Measurements from ENCODE around the gene NIM1K.

Gene NIM1K

DNA sequence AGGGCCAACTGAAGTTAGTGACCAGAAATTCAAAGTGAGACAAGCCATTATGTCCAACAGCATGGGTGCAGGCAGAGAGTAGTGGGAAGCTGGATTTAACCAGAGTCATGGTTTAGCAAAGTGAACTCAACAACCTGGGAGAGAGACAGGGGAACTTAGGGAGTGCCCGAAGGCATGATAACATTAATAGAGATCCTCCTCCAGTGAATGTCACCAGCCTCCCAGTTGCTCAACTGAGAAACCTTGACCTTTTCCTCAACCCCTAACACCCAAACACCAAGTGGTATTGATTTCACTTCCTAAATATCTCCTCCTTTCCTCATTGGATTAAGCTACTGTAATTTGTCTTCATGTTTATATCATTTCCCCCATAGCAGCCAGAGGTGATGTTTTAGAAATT, 78.6 kb downstream of the NIM1K start:
- Histone ChIP-seq H3K4me3 (no peak overlapping the region), H3K27ac (no peak overlapping the region)

GRCh38 chr5:43273552-43273951, 81.5 kb downstream of the NIM1K start:
- Histone ChIP-seq H3K27ac (peak overlapping the region in 1 of 21 experiments; percentile 0), H3K4me3 (no peak overlapping the region)

DNA sequence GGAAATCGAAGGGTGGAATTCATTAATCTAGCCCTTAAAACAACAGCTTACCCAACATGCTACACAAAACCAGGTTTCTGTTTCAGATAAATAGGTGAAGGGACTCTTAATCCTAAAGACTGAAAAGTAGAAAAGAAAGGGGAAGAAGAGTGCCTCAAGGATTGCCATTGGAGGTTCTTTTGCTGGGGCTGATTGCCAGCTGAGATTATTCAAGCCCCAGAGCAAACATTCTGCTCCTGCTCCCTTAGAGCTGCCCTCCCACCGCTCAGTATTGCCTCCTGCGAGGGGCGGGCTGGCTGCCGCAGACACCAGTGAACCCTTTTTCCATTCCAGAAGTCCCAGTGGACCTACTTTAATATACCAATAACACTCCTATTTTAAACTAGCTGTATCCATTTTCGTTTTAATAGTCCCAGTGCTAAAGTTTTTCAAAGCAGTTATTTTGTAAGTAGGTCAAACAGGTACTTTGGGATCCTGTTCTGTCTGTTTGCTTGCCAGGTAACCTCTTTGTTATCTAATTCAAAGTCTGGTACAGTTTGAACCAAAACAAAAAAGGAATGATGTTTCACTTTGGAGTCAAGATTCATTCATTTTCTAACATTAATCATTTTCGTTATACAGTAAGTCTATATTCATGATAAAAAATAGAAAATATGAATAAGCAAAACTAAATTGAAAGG, 82.5 kb downstream of the NIM1K start:
- Histone ChIP-seq H3K4me3 (no peak overlapping the region), H3K27ac (peak overlapping the region in 2 of 21 experiments; percentile 0 to 5)

DNA sequence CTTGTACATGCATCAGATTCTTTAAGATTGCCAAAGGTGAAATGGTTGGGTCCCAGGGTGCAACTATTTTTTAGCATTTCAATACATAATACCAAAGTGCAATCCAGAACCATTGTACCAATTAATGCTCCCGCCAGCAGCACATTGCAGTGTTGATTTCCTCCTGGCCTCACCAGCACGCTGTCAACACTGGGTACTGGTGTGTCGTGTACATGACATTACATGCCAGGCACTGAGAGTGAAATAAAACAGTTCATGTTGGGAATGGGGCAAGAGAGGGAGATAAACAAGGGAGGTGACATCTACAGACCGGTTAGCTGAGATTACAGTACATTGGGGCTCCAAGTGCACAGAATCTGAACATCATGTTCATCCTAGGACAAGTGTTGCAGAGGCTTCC, 83.4 kb downstream of the NIM1K start:
- Histone ChIP-seq H3K27ac (no peak overlapping the region), H3K4me3 (no peak overlapping the region)

- no peak overlapping the region for H3K27ac ChIP-seq
- no peak overlapping the region for H3K4me3 ChIP-seq
Observed at GRCh38 chr5:43279548-43280274, 87.7 kb downstream of the NIM1K start.

DNA sequence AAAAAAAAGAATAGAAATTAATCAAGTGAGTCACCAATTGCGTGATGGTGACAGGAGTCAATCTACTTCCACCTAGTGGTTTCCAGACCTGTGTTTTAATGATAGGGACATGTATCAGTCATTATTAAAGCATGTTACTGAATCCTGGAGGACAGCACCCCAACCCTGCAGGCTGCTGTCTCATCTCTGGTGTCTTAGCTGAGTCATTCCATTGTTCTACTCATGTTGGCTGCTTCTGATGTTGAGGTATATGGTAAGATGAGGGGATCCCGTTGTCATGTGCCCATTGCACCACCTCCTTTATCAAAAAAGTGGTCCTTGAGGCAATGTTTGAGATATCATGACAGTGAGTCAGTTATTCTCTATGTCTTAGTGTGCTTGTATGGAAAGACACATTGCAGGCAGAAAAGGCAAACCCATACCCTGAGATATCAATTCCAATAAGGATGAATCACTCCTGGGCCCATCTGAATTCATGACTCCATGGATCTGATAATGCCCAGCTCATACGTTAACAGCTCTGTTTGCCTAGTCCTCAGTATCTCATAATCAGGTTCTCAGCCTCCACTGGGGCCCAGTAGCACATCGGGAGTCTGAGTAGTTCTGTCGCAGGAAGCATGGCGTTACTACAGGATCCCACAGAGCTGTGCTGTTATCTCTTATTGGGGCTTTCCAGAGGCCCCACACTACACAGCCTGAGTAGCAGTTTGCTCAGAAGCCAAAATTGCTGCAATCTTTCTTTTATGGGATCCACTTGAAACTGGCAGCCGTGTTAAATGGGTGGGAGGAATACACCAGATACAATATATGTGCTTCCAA, 90.0 kb downstream of the NIM1K start:
- Histone ChIP-seq H3K4me3 (no peak overlapping the region), H3K27ac (no peak overlapping the region)

DNA sequence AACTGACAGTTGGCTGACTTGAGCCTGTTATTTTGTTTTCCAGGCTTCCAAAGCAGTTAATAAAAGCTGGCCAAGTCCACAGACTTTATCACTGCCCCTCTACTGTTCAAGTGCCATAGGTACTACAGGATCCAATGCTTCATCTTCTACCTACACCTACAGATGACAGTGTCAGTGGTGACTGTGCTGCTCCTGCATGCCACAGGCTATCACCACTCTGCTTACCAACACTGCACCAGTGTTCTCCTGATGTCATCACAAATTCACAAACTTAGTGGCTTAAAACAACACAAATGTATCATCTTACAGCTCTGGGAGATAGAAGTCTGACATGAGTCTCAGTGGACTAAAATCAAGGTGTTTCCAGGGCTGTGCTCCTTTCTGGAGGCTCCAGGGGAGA, 94.6 kb downstream of the NIM1K start:
- H3K4me3 ChIP-seq: no peak overlapping the region
- H3K27ac ChIP-seq: no peak overlapping the region

- H3K27ac ChIP-seq: no peak overlapping the region
- no peak overlapping the region for H3K4me3 ChIP-seq
Observed at GRCh38 chr5:43287493-43287892, 95.5 kb downstream of the NIM1K start.

DNA sequence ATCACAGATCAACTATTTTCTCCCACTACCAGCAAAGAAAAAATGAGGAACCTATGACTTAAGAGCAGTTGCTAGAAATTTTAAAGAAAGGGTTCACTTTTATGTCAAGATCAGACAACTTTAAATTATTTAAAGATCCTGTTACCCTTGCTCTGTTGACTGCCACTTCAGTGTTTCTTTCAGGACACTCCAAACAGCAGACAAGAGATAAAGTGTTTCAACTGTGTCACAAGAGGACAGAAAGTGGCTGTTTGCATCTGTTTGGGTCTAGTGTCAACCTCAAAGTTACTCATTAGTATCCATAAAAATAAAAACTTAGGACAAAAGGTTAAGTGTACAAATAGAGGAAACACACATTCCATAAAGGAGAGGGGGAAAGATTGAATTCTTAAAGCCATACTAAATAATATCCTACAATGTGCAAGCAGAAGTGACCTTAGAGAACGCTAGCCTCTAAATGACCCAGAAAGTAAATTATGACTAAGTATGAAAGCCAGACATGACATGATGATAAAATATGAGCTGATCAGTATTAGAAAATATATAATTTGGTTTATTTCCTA, 96.3 kb downstream of the NIM1K start:
- Histone ChIP-seq H3K4me3 (no peak overlapping the region), H3K27ac (no peak overlapping the region)

- no peak overlapping the region for H3K27ac ChIP-seq
- no peak overlapping the region for H3K4me3 ChIP-seq
Observed at GRCh38 chr5:43290726-43291125, 98.7 kb downstream of the NIM1K start.

- no peak overlapping the region for H3K4me3 ChIP-seq
Observed at GRCh38 chr5:43294226-43294625, 102.2 kb downstream of the NIM1K start.

GRCh38 chr5:43295202-43295601, 103.2 kb downstream of the NIM1K start:
- Histone ChIP-seq H3K27ac (no peak overlapping the region), H3K4me3 (no peak overlapping the region)

More at GRCh38 chr5:43294226-43294625, 102.2 kb downstream of the NIM1K start:
- H3K27ac ChIP-seq: no peak overlapping the region

DNA sequence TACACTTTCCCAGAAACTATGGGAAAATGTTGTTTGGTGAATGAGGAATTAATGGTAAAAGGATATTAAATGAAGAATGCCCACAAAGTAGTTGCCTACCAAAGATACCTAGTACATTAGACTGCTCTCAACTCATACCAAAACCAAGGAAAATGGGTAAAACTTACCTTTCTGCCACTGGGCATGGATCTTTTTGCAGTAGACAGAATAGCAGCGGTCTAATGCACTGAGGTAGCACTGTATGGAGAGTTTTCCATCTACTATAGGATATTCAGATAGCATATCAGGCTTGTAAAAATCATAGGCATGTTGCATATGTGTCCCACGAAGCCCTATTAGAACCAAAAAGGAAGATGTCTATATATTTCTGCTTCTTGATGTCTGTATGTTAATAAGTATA, 104.8 kb downstream of the NIM1K start:
- H3K27ac ChIP-seq: no peak overlapping the region

DNA sequence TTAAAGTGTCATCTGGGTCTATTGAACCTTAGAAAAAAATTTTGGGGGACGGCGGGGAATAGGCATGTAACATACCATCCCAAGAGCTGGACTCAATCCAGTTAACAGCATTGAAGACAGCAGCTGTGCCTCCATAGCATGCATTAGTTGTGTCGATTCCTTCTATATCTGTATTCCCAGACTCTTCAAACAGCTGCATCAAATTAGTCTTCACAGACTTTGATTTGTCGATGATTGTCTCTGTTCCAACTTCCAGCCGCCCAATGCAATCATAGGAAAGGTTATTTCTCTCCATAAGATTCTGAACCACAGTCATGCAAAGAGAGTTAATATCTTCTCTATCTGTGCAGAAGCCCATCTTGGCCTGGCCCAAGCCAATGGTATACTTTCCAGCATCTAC, 106.4 kb downstream of the NIM1K start:
- Histone ChIP-seq H3K4me3 (no peak overlapping the region), H3K27ac (no peak overlapping the region)

More for the DNA sequence above, 104.8 kb downstream of the NIM1K start:
- H3K4me3 ChIP-seq: no peak overlapping the region

DNA sequence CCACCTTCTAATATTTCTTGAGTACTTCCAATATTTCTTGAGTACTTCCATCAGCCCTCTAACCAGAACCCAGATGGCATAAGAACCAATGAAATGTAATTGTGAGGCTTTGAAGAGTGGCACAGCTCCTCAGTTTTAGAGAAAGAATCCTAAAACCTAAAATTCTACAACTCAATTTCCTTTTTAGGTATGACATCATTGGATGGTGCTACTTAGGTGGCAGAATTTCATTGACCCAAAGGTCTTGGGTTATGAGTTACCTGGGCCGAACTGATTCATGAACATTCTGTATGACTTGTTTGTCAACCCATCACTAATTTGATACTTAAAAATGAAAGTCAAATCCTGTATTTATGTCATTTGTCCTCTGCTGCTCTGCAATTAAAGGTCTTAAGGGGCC, 108.1 kb downstream of the NIM1K start:
- H3K27ac ChIP-seq: no peak overlapping the region
- no peak overlapping the region for H3K4me3 ChIP-seq

- H3K4me3 ChIP-seq: no peak overlapping the region
- no peak overlapping the region for H3K27ac ChIP-seq
Observed at GRCh38 chr5:43301653-43302091, 109.6 kb downstream of the NIM1K start.

DNA sequence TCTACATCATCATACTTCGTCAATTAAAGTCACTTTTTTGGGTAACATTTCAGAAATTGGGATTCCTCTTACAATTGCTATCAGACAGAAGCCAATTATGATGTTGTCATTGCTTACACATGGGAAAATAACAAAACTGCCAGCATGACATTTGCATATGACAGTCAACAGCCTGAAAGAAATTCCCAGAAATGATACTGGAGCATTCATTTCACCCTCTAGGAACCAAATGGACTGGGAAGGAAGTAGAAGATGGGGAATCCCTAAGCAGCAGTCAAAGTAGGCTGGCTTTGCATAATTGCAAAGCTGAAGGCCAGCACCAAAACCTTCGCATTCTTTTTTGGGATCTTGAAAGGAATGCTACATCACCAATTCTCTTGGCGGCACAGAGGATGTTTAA, 110.5 kb downstream of the NIM1K start:
- Histone ChIP-seq H3K4me3 (no peak overlapping the region), H3K27ac (no peak overlapping the region)

GRCh38 chr5:43303242-43303641, 111.2 kb downstream of the NIM1K start:
- Histone ChIP-seq H3K27ac (no peak overlapping the region), H3K4me3 (no peak overlapping the region)

- H3K27ac ChIP-seq: peak overlapping the region in 2 of 21 experiments; percentile 19 to 20
- H3K4me3 ChIP-seq: no peak overlapping the region
Observed at GRCh38 chr5:43304525-43304924, 112.5 kb downstream of the NIM1K start.

- Histone ChIP-seq H3K27ac (no peak overlapping the region), H3K4me3 (no peak overlapping the region)
Observed at GRCh38 chr5:43305948-43306565, 114.0 kb downstream of the NIM1K start.

All from skin epidermis (tissue), 12 donors.